Measurements from ENCODE around the gene BAIAP2L2. TPM values are rescaled to one million over a fixed set of nuclear protein-coding genes. Genes with fewer than 3 reads are reported as not detected.
A peak's percentile ranks its signal among the peaks of the same experiment; 100 is the strongest.
"Not testable (repeated sequence)": the region's sequence is repeated elsewhere in the genome, so short reads cannot be mapped to it uniquely, and the experiment has no call there.

Gene BAIAP2L2
- total and polyA plus RNA-seq, 8 donors: 0.56 to 13.8 (median 1.1) TPM

- TF ChIP-seq CTCF (IDR thresholded peaks at IDR 0.05): no peak
- FAIRE-seq (no peak), DNase-seq (peak in 3 of 6 donors; percentile 41 to 78 (median 74)), ATAC-seq (peak; percentile 46 to 69 (median 62))
- Histone ChIP-seq H3K4me1 (peaks cover 0 to 8% (median 3%) of the 10 kb centered on the region in 3 donors), H3K27me3 (peaks cover 0 to 4% (median 0%) of the 10 kb centered on the region in 4 donors), H3K4me3 (peak overlapping the region in 3 of 4 donors; percentile 6 to 35 (median 22)), H3K9me3 (no peaks in the 10 kb centered on the region), H3K27ac (no peak overlapping the region), H3K36me3 (no peaks in the 10 kb centered on the region)
- intact Hi-C loops (cut with DNase I): no loop called here
- 5% methylated on average over 103 to 110 of the region's 110 CpGs for WGBS, 2 donors
Observed at GRCh38 chr22:38080850-38081635, 29.4 kb downstream of the BAIAP2L2 start.

- DNase-seq (no peak), ATAC-seq (no peak), FAIRE-seq (no peak)
- intact Hi-C loops (cut with DNase I): no loop called here
- peak overlapping the region in 1 of 4 donors; percentile 35 for H3K4me3 ChIP-seq
- H3K36me3 ChIP-seq: no peaks in the 10 kb centered on the region
- no peaks in the 10 kb centered on the region for H3K9me3 ChIP-seq
- peaks cover 0 to 4% (median 0%) of the 10 kb centered on the region in 4 donors for H3K27me3 ChIP-seq
- no peak overlapping the region for H3K27ac ChIP-seq
- TF ChIP-seq CTCF (IDR thresholded peaks at IDR 0.05): no peak
- 61 to 68% methylated on average over 11 of the region's 11 CpGs for WGBS, 2 donors
- H3K4me1 ChIP-seq: peaks cover 0 to 8% (median 3%) of the 10 kb centered on the region in 3 donors
Observed at GRCh38 chr22:38080474-38080849, 30.0 kb downstream of the BAIAP2L2 start.

GRCh38 chr22:38079804-38080203 is 30.7 kb downstream of the BAIAP2L2 start:
- WGBS, 2 donors: 86 to 87% methylated on average over 7 of the region's 7 CpGs
- Histone ChIP-seq H3K4me3 (no peak overlapping the region), H3K4me1 (peaks cover 0 to 8% (median 3%) of the 10 kb centered on the region in 3 donors), H3K27ac (no peak overlapping the region), H3K27me3 (peaks cover 0 to 4% (median 0%) of the 10 kb centered on the region in 4 donors), H3K9me3 (no peaks in the 10 kb centered on the region), H3K36me3 (peaks cover 0 to 1% (median 0%) of the 10 kb centered on the region in 3 donors)
- intact Hi-C loops (cut with DNase I): no loop called here
- no peak for TF ChIP-seq CTCF (IDR thresholded peaks at IDR 0.05)
- DNase-seq (peak in 1 of 6 donors; percentile 22), ATAC-seq (no peak), FAIRE-seq (no peak)

- H3K36me3 ChIP-seq; intact Hi-C loops (cut with DNase I); H3K4me3 ChIP-seq; FAIRE-seq; H3K4me1 ChIP-seq; H3K9me3 ChIP-seq; H3K27me3 ChIP-seq; H3K27ac ChIP-seq; ATAC-seq: not testable (repeated sequence)
- DNase-seq: peak in 1 of 6 donors; percentile 10
- 91 to 93% methylated on average over 2 of the region's 2 CpGs for WGBS, 2 donors
Observed at GRCh38 chr22:38079208-38079607, 31.3 kb downstream of the BAIAP2L2 start.

GRCh38 chr22:38078046-38078840 is 32.2 kb downstream of the BAIAP2L2 start:
- FAIRE-seq: no peak
- peak in 1 of 6 donors; percentile 67 for DNase-seq

More at GRCh38 chr22:38078046-38078840, 32.2 kb downstream of the BAIAP2L2 start:
- no peak overlapping the region for H3K27ac ChIP-seq
- no peaks in the 10 kb centered on the region for H3K9me3 ChIP-seq
- H3K4me3 ChIP-seq: no peak overlapping the region
- ATAC-seq: no peak
- TF ChIP-seq CTCF (IDR thresholded peaks at IDR 0.05): no peak
- WGBS, 2 donors: 83% methylated on average over 22 of the region's 22 CpGs
- H3K27me3 ChIP-seq: peaks cover 0 to 4% (median 0%) of the 10 kb centered on the region in 4 donors
- peaks cover 0 to 8% (median 3%) of the 10 kb centered on the region in 3 donors for H3K4me1 ChIP-seq
- H3K36me3 ChIP-seq: peaks cover 0 to 10% (median 3%) of the 10 kb centered on the region in 3 donors
- intact Hi-C loops (cut with DNase I): no loop called here

All from pancreas (tissue), 10 donors.